ENCODE data around the gene PCSK4. TPM values are rescaled to one million over a fixed set of nuclear protein-coding genes. Genes with fewer than 3 reads are reported as not detected.
A peak's percentile ranks its signal among the peaks of the same experiment; 100 is the strongest.

The PCSK4 gene
- total and polyA plus RNA-seq, 9 of the 15 experiments (the other 6 are each of a cell fraction or from before 2014, with no cell fraction given), result 0.01 to 9.1 (median 2.1) TPM; not detected in 1

DNA sequence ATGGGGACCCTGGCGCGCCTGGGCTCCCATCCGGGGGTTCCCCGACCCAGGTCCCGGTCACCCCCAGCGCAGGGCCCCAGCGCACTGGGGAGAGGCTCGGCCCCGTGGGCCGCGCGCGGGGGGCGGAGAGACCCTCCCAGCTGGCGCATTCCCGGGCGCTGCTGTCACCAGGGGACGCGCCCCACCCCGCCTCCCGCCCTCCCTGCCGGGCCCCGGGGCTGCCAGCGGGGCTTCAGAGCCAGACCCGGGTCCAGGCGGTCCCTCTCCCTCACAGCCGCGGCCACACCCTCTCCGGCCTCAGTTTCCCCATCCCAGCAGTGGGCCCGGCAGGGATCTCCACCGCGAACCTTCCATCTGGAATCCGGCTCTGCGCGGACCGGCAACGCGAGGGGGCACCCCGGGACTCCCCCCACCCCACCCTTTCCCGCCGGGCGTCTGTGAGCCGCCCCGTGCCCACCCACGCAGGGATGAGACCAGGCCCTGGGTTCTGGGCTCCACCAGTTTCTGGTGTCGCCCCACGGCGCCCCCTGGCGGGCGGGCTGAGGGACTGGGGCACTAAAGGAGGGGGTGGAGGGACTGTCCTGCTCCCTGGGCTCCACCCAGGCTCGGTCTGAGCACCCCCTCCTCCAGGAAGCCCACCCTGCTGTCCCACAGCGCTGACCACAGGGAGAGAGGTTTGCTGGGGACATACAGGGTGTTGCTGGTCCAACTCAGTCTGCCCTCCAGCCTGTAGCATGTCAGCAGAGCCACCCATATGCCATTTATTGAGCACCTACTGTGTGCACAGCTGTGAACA, 23.5 kb upstream of the PCSK4 start (continued):
- TF ChIP-seq, protein P1, sequence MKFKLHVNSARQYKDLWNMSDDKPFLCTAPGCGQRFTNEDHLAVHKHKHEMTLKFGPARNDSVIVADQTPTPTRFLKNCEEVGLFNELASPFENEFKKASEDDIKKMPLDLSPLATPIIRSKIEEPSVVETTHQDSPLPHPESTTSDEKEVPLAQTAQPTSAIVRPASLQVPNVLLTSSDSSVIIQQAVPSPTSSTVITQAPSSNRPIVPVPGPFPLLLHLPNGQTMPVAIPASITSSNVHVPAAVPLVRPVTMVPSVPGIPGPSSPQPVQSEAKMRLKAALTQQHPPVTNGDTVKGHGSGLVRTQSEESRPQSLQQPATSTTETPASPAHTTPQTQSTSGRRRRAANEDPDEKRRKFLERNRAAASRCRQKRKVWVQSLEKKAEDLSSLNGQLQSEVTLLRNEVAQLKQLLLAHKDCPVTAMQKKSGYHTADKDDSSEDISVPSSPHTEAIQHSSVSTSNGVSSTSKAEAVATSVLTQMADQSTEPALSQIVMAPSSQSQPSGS (CRISPR knock-in tag; IDR thresholded peaks at IDR 0.05), result no peak
- TF ChIP-seq ZNF76 (CRISPR knock-in tag; IDR thresholded peaks at IDR 0.05; ENCODE audit: borderline replicate concordance) (no peak), FOXA3 (CRISPR knock-in tag; conservative IDR thresholded peaks at IDR 0.05 in 1 of 2, IDR thresholded peaks at IDR 0.05 in 1 of 2) (no peak), ZNF551 (CRISPR knock-in tag; IDR thresholded peaks at IDR 0.05) (no peak), ZNF644 (tag; IDR thresholded peaks at IDR 0.05; ENCODE audit: low read depth) (no peak), SRF (CRISPR knock-in tag; IDR thresholded peaks at IDR 0.05) (no peak), ZC3H11A (IDR thresholded peaks at IDR 0.05; ENCODE audit: low read depth, low read length) (no peak), ARNT (IDR thresholded peaks at IDR 0.05) (no peak), ZSCAN29 (IDR thresholded peaks at IDR 0.05) (no peak), POLR3A (IDR thresholded peaks at IDR 0.05; ENCODE audit: borderline replicate concordance, extremely low read depth, insufficient read depth, insufficient read length) (no peak), CSDE1 (IDR thresholded peaks at IDR 0.05) (no peak), FOXP1 (CRISPR knock-in tag; IDR thresholded peaks at IDR 0.05) (no peak), PHB (CRISPR knock-in tag; IDR thresholded peaks at IDR 0.05) (no peak), PCBP1 (IDR thresholded peaks at IDR 0.05; ENCODE audit: low read depth, low read length, poor library complexity, severe bottlenecking) (no peak), ZNF324 (CRISPR knock-in tag; IDR thresholded peaks at IDR 0.05) (no peak)
- TF ChIP-seq, protein P2, sequence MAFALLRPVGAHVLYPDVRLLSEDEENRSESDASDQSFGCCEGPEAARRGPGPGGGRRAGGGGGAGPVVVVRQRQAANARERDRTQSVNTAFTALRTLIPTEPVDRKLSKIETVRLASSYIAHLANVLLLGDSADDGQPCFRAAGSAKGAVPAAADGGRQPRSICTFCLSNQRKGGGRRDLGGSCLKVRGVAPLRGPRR (CRISPR knock-in tag; IDR thresholded peaks at IDR 0.05), result no peak
- TF ChIP-seq, protein P3, sequence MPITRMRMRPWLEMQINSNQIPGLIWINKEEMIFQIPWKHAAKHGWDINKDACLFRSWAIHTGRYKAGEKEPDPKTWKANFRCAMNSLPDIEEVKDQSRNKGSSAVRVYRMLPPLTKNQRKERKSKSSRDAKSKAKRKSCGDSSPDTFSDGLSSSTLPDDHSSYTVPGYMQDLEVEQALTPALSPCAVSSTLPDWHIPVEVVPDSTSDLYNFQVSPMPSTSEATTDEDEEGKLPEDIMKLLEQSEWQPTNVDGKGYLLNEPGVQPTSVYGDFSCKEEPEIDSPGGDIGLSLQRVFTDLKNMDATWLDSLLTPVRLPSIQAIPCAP (CRISPR knock-in tag; IDR thresholded peaks at IDR 0.05; ENCODE audit: borderline replicate concordance), result no peak
- TF ChIP-seq, protein P4, sequence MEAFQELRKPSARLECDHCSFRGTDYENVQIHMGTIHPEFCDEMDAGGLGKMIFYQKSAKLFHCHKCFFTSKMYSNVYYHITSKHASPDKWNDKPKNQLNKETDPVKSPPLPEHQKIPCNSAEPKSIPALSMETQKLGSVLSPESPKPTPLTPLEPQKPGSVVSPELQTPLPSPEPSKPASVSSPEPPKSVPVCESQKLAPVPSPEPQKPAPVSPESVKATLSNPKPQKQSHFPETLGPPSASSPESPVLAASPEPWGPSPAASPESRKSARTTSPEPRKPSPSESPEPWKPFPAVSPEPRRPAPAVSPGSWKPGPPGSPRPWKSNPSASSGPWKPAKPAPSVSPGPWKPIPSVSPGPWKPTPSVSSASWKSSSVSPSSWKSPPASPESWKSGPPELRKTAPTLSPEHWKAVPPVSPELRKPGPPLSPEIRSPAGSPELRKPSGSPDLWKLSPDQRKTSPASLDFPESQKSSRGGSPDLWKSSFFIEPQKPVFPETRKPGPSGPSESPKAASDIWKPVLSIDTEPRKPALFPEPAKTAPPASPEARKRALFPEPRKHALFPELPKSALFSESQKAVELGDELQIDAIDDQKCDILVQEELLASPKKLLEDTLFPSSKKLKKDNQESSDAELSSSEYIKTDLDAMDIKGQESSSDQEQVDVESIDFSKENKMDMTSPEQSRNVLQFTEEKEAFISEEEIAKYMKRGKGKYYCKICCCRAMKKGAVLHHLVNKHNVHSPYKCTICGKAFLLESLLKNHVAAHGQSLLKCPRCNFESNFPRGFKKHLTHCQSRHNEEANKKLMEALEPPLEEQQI (IDR thresholded peaks at IDR 0.05), result no peak
- TF ChIP-seq, protein P5, sequence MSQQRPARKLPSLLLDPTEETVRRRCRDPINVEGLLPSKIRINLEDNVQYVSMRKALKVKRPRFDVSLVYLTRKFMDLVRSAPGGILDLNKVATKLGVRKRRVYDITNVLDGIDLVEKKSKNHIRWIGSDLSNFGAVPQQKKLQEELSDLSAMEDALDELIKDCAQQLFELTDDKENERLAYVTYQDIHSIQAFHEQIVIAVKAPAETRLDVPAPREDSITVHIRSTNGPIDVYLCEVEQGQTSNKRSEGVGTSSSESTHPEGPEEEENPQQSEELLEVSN (IDR thresholded peaks at IDR 0.05; ENCODE audit: borderline replicate concordance in 1 of 2, extremely low read depth in 1 of 2, insufficient read depth in 1 of 2, insufficient read length in 1 of 2, low read depth in 1 of 2, low read length in 1 of 2, poor library complexity in 1 of 2, severe bottlenecking in 1 of 2), result peak in 1 of 2 experiments; percentile 15
